Measurements from ENCODE around the gene ELOVL7.
"Not testable (repeated sequence)": the region's sequence is repeated elsewhere in the genome, so short reads cannot be mapped to it uniquely, and the experiment has no call there.

ELOVL7 gene

GRCh38 chr5:60829490-60830266 is 14.4 kb downstream of the ELOVL7 start:
- no peak for DNase-seq

GRCh38 chr5:60827201-60827600 is 16.9 kb downstream of the ELOVL7 start:
- DNase-seq, result no peak

GRCh38 chr5:60826653-60827052 is 17.4 kb downstream of the ELOVL7 start:
- DNase-seq, result no peak

GRCh38 chr5:60823574-60823973 is 20.5 kb downstream of the ELOVL7 start:
- no peak for DNase-seq

- no peak for DNase-seq
Observed at GRCh38 chr5:60822285-60822556, 21.8 kb downstream of the ELOVL7 start.

- DNase-seq, result no peak
Observed at GRCh38 chr5:60821488-60822284, 22.4 kb downstream of the ELOVL7 start.

- no peak for DNase-seq
Observed at GRCh38 chr5:60820593-60821487, 23.2 kb downstream of the ELOVL7 start.

- DNase-seq, result not testable (repeated sequence)
Observed at GRCh38 chr5:60816138-60816537, 27.9 kb downstream of the ELOVL7 start.

GRCh38 chr5:60814498-60814897 is 29.6 kb downstream of the ELOVL7 start:
- no peak for DNase-seq

GRCh38 chr5:60812426-60812825 is 31.6 kb downstream of the ELOVL7 start:
- no peak for DNase-seq

- no peak for DNase-seq
Observed at GRCh38 chr5:60811105-60811504, 33.0 kb downstream of the ELOVL7 start.

- no peak for DNase-seq
Observed at GRCh38 chr5:60810438-60811085, 33.5 kb downstream of the ELOVL7 start.

- no peak for DNase-seq
Observed at GRCh38 chr5:60809891-60810425, 34.1 kb downstream of the ELOVL7 start.

- DNase-seq, result no peak
Observed at GRCh38 chr5:60806591-60807243, 37.4 kb downstream of the ELOVL7 start.

- no peak for DNase-seq
Observed at GRCh38 chr5:60805463-60805862, 38.6 kb downstream of the ELOVL7 start.

- no peak for DNase-seq
Observed at GRCh38 chr5:60803712-60804111, 40.4 kb downstream of the ELOVL7 start.

- no peak for DNase-seq
Observed at GRCh38 chr5:60802986-60803385, 41.1 kb downstream of the ELOVL7 start.

GRCh38 chr5:60802226-60802625 is 41.8 kb downstream of the ELOVL7 start:
- DNase-seq, result no peak

- DNase-seq, result no peak
Observed at GRCh38 chr5:60797482-60798153, 46.5 kb downstream of the ELOVL7 start.

GRCh38 chr5:60795424-60795950 is 48.6 kb downstream of the ELOVL7 start:
- not testable (repeated sequence) for DNase-seq

- DNase-seq, result no peak
Observed at GRCh38 chr5:60794691-60795090, 49.4 kb downstream of the ELOVL7 start.

Data from activated CD4-positive, alpha-beta T cell treated with anti-CD3 and anti-CD28 coated beads for 1 hour (primary cell).